Type B pancreatic cell (in vitro differentiated cells): ENCODE results near the gene PODNL1. TPM values are rescaled to one million over a fixed set of nuclear protein-coding genes. Genes with fewer than 3 reads are reported as not detected.

Experiments used
- DNase-seq: peaks from one replicate; pipeline ENCODE4 v3.0.0; 2021; ENCODE audit warnings: mixed read lengths; ENCODE audit not compliant: unreplicated experiment; ENCODE audit errors: extremely low spot score
- H3K27ac Mint-ChIP-seq: 2 replicates; pipeline ENCODE4 v1.8.0; 2021; ENCODE audit warnings: mild to moderate bottlenecking, mixed read lengths
- H3K27me3 Mint-ChIP-seq: 2 replicates; pipeline ENCODE4 v1.8.0; 2021; ENCODE audit warnings: mixed read lengths
- H3K36me3 Mint-ChIP-seq: 2 replicates; pipeline ENCODE4 v1.8.0; 2021; ENCODE audit warnings: mixed read lengths
- H3K4me1 Mint-ChIP-seq: one replicate; pipeline ENCODE4 v1.8.0; 2021; ENCODE audit warnings: mixed read lengths; ENCODE audit not compliant: unreplicated experiment
- H3K4me3 Mint-ChIP-seq: 2 replicates; pipeline ENCODE4 v1.8.0; 2021; ENCODE audit warnings: mild to moderate bottlenecking, mixed read lengths
- H3K9me3 Mint-ChIP-seq: 2 replicates; pipeline ENCODE4 v1.8.0; 2021; ENCODE audit warnings: mixed read lengths
- total RNA-seq: library from RNA; stranded (reverse); gene quantifications from 2 replicates; pipeline ENCODE4 v1.2.1, GENCODE V29; 2021; ENCODE audit warnings: low replicate concordance
- TF ChIP-seq, protein P1 (sequence below): fragments of 200-600 bp; sonication (generic); conservative IDR thresholded peaks from 2 replicates; pipeline ENCODE4 v1.5.0; 2021; ENCODE audit warnings: antibody characterized with exemption, mild to moderate bottlenecking

PODNL1 gene
- total RNA-seq, 1 donor from 2014 or later: 0.75 TPM

DNA sequence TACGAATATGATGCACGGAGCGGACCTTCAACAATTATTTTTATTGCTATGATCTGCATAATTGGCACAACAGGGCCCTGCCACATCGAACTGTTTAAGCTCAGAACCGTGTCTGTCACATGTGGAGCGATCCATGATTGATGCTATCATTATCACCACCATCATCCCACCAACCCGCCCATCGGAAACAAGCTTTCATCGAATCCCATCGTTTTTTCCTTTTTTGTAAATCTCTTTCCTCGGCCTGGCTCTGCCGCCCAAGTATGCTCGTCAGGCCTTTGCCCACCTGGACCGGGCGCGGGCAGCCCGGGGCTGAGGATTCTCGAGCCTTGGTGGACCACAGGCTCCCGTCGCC is 13.6 kb upstream of the PODNL1 start:
- TF ChIP-seq, protein P1, sequence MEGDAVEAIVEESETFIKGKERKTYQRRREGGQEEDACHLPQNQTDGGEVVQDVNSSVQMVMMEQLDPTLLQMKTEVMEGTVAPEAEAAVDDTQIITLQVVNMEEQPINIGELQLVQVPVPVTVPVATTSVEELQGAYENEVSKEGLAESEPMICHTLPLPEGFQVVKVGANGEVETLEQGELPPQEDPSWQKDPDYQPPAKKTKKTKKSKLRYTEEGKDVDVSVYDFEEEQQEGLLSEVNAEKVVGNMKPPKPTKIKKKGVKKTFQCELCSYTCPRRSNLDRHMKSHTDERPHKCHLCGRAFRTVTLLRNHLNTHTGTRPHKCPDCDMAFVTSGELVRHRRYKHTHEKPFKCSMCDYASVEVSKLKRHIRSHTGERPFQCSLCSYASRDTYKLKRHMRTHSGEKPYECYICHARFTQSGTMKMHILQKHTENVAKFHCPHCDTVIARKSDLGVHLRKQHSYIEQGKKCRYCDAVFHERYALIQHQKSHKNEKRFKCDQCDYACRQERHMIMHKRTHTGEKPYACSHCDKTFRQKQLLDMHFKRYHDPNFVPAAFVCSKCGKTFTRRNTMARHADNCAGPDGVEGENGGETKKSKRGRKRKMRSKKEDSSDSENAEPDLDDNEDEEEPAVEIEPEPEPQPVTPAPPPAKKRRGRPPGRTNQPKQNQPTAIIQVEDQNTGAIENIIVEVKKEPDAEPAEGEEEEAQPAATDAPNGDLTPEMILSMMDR: no peak
- Mint-ChIP-seq H3K4me3 (peak overlapping the region; percentile 96), H3K36me3 (no peaks in the 10 kb centered on the region), H3K4me1 (peaks cover 7% of the 10 kb centered on the region), H3K27ac (peak overlapping the region; percentile 95), H3K27me3 (no peaks in the 10 kb centered on the region), H3K9me3 (no peaks in the 10 kb centered on the region)
- no peak for DNase-seq

DNA sequence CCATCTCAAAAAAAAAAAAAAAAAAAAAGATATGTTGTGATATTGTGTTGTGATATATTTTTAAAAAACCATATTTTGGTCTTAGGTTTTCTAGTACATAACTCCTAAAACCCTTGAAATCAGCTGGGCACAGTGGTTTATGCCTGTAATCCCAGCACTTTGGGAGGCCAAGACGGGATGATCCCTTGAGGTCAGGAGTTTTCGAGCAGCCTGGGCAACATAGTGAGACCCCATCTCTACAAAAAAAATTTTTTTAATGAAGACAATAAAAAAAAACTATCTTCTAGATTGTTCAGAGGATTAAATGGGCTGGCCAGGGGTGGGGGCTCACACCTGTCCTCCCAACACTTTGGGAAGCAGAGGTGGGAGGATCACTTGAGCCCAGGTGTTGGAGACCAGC is 12.8 kb upstream of the PODNL1 start:
- no peaks in the 10 kb centered on the region for H3K36me3 Mint-ChIP-seq

DNA sequence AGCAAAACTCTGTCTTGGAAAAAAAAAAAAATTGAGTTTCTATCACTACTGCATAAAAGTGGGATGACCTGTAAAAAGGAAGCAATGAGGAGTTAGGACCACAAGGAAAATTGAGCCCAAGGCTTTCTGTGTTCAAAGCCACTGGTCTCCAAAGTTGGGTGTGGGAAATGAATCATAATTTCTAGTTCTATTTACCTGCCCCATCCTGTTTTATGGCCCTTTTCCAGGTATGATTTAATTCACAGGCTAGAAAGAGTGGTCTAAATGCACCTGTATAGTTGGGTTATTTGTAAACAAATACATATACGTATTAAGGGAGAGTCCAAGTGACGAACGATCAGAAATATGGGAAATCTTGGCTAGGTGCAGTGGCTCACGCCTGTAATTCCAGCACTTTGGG is 8.2 kb upstream of the PODNL1 start:
- TF ChIP-seq, protein P1: no peak
- H3K27ac Mint-ChIP-seq: no peak overlapping the region
- H3K9me3 Mint-ChIP-seq: no peaks in the 10 kb centered on the region
- no peak overlapping the region for H3K4me3 Mint-ChIP-seq
- DNase-seq: no peak
- H3K36me3 Mint-ChIP-seq: no peaks in the 10 kb centered on the region
- H3K4me1 Mint-ChIP-seq: no peaks in the 10 kb centered on the region
- H3K27me3 Mint-ChIP-seq: no peaks in the 10 kb centered on the region

More for the DNA sequence above, 12.8 kb upstream of the PODNL1 start:
- TF ChIP-seq, protein P1: no peak
- Mint-ChIP-seq H3K27ac (no peak overlapping the region), H3K27me3 (no peaks in the 10 kb centered on the region), H3K4me1 (peaks cover 7% of the 10 kb centered on the region), H3K4me3 (no peak overlapping the region), H3K9me3 (no peaks in the 10 kb centered on the region)
- no peak for DNase-seq

DNA sequence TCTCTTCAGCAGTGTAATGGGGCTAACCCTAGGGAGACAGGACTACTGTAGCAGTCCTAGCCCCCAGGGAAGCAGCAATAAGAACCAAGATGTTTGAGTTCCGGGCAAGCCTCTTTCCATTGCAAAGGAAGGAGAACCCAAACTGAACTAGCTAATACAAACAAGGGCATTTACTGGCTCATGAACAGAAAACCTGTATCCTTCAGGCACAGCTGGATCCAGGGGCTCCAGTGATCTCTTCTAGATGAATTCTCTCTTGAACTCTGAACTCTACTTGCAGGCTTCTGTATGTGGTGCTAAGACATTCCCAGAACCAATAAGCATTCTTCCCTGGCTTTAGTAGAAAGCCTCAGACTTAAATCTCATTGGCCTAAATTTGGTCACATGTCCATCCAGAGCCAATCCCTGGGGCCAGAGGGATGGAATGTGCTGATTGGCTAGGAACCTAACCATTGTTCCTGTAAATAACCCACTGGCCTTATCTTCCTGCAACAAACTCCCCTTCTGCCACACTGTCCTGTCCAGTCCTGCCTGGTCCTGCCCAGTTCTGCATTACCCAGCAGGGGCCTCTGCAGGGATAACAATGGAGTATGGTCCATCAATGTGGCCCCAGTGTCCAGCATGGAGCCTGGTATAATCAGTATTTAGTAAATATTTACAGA is 3.9 kb upstream of the PODNL1 start:
- Mint-ChIP-seq H3K27ac (no peak overlapping the region), H3K4me1 (peaks cover 4% of the 10 kb centered on the region), H3K36me3 (no peaks in the 10 kb centered on the region), H3K27me3 (peaks cover 3% of the 10 kb centered on the region), H3K4me3 (no peak overlapping the region), H3K9me3 (no peaks in the 10 kb centered on the region)
- DNase-seq: no peak
- TF ChIP-seq, protein P1: no peak

DNA sequence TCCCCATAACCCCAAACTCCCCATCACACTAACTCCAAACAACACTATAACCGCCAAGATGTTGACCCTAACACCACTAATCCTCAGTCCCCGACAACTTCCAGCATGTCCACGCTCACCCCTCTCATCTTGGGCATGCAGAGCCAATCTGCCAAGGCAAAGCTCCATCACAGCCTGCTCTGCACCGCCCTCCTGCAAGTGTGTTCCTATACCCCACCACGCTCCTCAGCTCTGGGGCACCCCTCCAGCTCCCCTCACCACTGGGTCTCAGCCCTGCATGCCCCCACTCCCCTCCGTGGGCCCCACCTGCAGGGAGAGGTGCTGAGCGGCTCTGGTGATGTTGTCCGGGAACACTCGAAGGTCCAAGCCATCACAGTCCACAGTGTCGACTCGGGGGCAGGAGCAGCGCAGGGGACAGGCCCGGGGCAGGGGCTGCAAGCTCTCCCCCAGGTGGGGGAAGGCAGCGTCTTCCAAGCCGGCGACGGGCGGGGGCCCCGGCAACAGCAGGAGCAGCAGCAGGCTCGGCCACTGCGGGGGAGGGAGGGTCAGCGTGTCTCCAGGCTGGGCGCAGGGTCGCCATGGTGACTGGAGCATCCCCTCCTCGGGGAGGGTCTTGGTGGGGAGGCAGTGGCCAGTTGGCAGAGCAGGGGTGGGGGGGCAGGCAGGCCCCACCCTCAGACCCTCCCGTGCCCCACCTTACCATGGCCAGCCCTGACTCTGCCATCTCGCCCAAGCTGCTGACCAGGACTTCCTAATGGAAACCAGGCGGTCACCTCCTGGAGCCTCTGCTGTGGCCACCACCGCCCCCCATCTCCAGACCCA is 527 bp downstream of the PODNL1 start:
- H3K27me3 Mint-ChIP-seq: peaks cover 14% of the 10 kb centered on the region
- no peak for DNase-seq
- no peaks in the 10 kb centered on the region for H3K36me3 Mint-ChIP-seq
- H3K27ac Mint-ChIP-seq: no peak overlapping the region
- peaks cover 12% of the 10 kb centered on the region for H3K4me1 Mint-ChIP-seq
- TF ChIP-seq, protein P1: no peak
- H3K4me3 Mint-ChIP-seq: peak overlapping the region; percentile 45
- H3K9me3 Mint-ChIP-seq: no peaks in the 10 kb centered on the region
